Central memory CD4-positive, alpha-beta T cell (primary cell): Measurements from ENCODE around the gene JAKMIP3.

Source experiments
- DNase-seq: peaks from one replicate; pipeline ENCODE4 v3.0.0; 2022

JAKMIP3 gene

GRCh38 chr10:132113766-132114365 is 48.1 kb downstream of the JAKMIP3 start:
- no peak for DNase-seq

- DNase-seq: no peak
Measured at GRCh38 chr10:132114953-132115520, 49.3 kb downstream of the JAKMIP3 start.
